T-helper 17 cell (primary cell): ENCODE measurements around the gene TSPAN9. TPM values are rescaled to one million over a fixed set of nuclear protein-coding genes. Genes with fewer than 3 reads are reported as not detected.

ENCODE experiments used
- ATAC-seq: fragments of 150-1000 bp; cut with Tn5 transposase; 2 replicates; pipeline ENCODE4 v1.10.0; 2021; ENCODE audit warnings: mild to moderate bottlenecking, moderate library complexity
- DNase-seq, 3 donors: peaks; one replicate each; pipeline versions ENCODE4 v3.0.0 to v3.0.0-alpha.2; 2020 to 2021
- H3K9me3 ChIP-seq: one replicate; pipeline ENCODE4 v1.7.0; 2013; ENCODE audit warnings: low read length, mild to moderate bottlenecking; ENCODE audit not compliant: control insufficient read depth, poor library complexity, severe bottlenecking
- H3K27ac Mint-ChIP-seq: one replicate; pipeline ENCODE4 v1.8.0; 2022; ENCODE audit warnings: mild to moderate bottlenecking, moderate library complexity, mixed read lengths
- H3K27me3 Mint-ChIP-seq: one replicate; pipeline ENCODE4 v1.8.0; 2022; ENCODE audit warnings: mixed read lengths
- H3K36me3 Mint-ChIP-seq: one replicate; pipeline ENCODE4 v1.8.0; 2022; ENCODE audit warnings: low read depth, mixed read lengths
- H3K4me1 Mint-ChIP-seq: one replicate; pipeline ENCODE4 v1.8.0; 2022; ENCODE audit warnings: mild to moderate bottlenecking, mixed read lengths
- H3K4me3 Mint-ChIP-seq: one replicate; pipeline ENCODE4 v1.8.0; 2022; ENCODE audit warnings: mild to moderate bottlenecking, moderate library complexity, mixed read lengths
- total RNA-seq, 4 donors: library from RNA in 2 of 4; stranded (reverse) in 2 of 4; gene quantifications; one replicate each; pipeline ENCODE4 v1.2.3 and lab custom pipeline; 2022 to 2026

Gene TSPAN9
- total RNA-seq, 2 donors from 2014 or later: 1.4 to 24.2 TPM

DNA sequence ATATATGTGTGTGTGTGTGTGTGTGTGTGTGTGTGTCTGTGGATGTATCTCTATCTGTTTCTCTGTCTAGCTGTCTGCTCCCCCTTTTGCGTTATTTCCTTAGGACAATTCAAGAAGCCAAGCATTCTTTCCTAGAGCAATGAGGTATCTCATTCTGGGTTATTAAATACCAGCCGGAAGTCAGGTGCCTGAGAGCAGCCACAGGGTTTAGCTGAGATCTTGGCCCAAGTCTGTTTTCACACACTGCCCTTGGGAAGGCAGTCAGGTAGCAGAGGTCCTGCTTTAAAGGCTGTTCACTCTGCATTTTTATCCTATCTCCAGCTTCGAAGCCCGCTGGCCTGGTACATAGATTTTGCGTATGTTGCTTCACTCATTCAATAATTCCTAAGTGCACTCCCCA lies 76.8 kb downstream of the TSPAN9 start:
- no peak for ATAC-seq
- Mint-ChIP-seq H3K4me1 (no peaks in the 10 kb centered on the region), H3K27me3 (peaks cover 48% of the 10 kb centered on the region), H3K27ac (no peak overlapping the region), H3K4me3 (no peak overlapping the region), H3K36me3 (no peaks in the 10 kb centered on the region)
- H3K9me3 ChIP-seq: no peaks in the 10 kb centered on the region
- no peak for DNase-seq

DNA sequence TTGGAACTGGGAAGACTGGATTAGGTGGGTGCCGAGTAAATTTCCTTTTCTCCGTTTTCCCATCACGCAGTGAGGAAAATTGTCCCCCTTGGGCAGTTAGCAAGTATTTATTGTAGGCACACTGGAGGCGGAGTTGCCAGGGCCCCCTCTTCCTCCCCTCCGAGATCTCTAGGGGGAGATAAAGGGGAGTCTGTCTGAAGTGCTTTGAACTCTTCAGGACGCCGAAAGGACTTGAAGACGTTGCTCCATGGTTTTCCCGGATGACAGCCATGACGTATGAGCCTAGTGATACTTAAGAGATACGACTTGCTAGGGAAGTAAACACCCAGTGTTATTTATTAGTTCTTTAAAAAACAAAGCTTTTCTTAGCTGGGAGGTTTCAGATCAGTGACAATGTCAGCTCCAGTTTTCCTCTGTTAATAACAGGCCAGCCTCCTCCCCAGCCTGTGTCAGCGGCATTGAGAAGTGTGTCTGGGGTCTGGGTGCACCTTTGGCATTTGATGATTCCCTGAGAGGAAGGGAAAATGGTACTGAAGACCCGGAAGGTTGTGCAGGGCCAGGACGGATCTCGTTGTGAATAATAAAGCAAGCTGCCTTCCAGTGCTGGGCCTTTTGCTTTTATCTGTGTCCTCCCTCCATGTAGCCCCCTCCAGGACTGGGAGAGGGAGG lies 78.7 kb downstream of the TSPAN9 start:
- H3K27ac Mint-ChIP-seq: no peak overlapping the region

DNA sequence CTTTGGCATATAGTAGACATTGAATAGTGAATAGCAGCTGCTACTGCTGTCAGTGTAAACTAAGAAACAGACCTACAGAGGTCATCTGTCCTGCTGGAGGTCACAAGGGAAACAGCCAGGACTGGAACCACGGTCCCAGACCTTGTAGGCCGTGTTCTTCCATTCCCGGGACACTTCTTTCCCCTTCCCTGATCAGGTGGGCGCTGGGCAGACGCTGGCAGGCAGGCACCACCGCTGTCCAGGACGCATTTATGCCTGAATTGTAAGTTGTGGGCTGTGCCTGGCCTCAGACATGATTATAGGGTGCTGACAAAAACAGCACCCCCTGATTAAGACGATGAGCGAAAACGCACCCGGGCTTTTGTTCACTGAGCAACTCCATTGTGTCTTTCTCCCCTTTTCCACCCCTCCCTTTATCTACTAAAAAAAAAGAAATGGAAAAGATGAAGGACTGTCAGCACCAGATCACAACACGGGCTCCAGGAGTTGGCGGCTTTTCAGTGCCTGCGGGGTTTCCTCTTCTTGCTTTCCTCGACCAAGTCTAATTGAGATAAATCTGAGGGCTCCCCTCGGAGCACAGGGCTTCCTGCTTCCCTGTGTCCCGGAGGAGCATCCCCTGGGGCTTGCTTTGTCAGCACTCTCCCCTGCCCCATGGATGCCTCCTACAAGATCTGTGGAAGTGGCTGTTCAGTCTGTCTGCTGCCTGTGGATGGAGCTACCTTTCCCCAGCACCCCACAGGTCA lies 80.6 kb downstream of the TSPAN9 start:
- Mint-ChIP-seq H3K4me3 (no peak overlapping the region), H3K36me3 (no peaks in the 10 kb centered on the region), H3K27me3 (peaks cover 32% of the 10 kb centered on the region), H3K27ac (no peak overlapping the region), H3K4me1 (no peaks in the 10 kb centered on the region)
- H3K9me3 ChIP-seq: no peaks in the 10 kb centered on the region
- DNase-seq (no peak), ATAC-seq (no peak)

More for the DNA sequence above, 78.7 kb downstream of the TSPAN9 start:
- no peak for DNase-seq
- Mint-ChIP-seq H3K4me3 (no peak overlapping the region), H3K36me3 (no peaks in the 10 kb centered on the region), H3K27me3 (peaks cover 34% of the 10 kb centered on the region), H3K4me1 (no peaks in the 10 kb centered on the region)
- ATAC-seq: no peak
- no peaks in the 10 kb centered on the region for H3K9me3 ChIP-seq

DNA sequence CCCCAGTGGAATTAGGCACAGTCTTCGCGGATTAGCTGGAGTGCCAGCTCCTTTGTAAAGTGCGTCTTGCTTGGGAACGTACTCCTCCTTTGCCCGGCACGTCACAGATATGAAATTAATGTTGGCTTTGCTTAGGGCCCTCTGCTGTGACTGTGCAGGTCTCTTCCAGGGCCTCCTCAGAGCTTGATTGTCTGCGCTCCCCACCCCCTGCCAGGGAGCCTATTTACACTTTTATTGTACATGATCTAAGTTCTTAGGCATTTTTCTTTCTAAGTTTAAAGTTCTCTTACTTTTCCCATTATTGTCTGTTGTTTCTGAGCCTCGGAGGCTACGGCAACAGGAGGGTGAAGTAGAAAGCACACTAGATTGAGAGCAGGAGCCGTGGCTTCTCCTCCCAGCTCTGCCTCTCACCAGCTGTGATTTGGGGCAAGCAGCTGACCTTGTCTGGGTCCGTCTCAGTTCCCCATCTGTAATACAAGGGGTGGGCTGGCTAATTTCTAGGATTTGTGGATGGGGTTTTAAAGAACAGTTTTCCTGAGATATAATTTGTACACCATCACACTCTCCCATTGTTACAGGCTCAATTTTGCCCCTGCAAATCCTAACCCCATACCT lies 81.8 kb downstream of the TSPAN9 start:
- no peak overlapping the region for H3K27ac Mint-ChIP-seq
- DNase-seq: no peak
- no peak for ATAC-seq

DNA sequence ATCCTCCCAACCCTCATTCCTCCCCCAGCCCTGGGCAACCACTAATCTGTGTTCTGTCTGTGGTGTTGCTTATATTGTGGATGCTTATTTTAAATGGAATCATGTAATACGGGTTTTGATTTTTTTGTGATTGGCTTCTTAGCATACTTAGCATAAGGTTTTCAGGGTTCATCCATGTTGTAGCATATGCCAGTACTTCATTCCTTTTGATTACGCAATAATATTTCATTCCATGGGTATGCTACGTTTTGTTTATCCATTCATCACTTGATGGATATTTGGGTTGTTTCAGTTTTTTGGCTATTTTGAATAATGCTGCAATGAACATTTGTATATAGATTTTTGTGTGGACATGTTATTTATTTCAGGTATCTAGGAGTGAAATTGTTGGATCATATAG lies 82.9 kb downstream of the TSPAN9 start:
- peaks cover 40% of the 10 kb centered on the region for H3K27me3 Mint-ChIP-seq
- H3K9me3 ChIP-seq: no peaks in the 10 kb centered on the region
- DNase-seq (no peak), ATAC-seq (no peak)
- H3K4me1 Mint-ChIP-seq: no peaks in the 10 kb centered on the region
- H3K27ac Mint-ChIP-seq: no peak overlapping the region
- no peaks in the 10 kb centered on the region for H3K36me3 Mint-ChIP-seq
- no peak overlapping the region for H3K4me3 Mint-ChIP-seq

More for the DNA sequence above, 81.8 kb downstream of the TSPAN9 start:
- Mint-ChIP-seq H3K4me3 (no peak overlapping the region), H3K4me1 (no peaks in the 10 kb centered on the region), H3K36me3 (no peaks in the 10 kb centered on the region), H3K27me3 (peaks cover 44% of the 10 kb centered on the region)
- no peaks in the 10 kb centered on the region for H3K9me3 ChIP-seq

DNA sequence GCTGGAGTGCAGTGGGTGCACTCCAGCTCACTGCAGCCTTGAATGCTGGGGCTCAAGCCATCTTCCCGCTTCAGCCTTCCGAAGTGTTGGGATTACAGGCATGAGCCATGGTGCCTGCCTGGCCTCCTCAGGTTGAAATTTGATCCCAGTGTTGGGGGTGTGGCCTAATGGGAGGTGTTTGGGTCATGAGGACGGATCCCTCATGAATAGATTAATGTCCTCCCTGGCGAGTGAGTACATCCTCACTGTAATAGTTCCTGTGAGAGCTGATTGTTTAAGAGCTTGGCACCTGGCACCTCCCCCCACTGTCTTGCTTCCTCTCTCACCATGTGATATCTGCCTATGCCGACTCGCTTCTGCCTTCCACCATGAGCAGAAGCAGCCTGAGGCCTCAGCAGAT lies 84.7 kb downstream of the TSPAN9 start:
- no peaks in the 10 kb centered on the region for H3K9me3 ChIP-seq
- no peaks in the 10 kb centered on the region for H3K4me1 Mint-ChIP-seq
- no peak overlapping the region for H3K4me3 Mint-ChIP-seq
- no peaks in the 10 kb centered on the region for H3K36me3 Mint-ChIP-seq
- H3K27ac Mint-ChIP-seq: no peak overlapping the region
- DNase-seq (no peak), ATAC-seq (no peak)
- H3K27me3 Mint-ChIP-seq: peaks cover 45% of the 10 kb centered on the region

DNA sequence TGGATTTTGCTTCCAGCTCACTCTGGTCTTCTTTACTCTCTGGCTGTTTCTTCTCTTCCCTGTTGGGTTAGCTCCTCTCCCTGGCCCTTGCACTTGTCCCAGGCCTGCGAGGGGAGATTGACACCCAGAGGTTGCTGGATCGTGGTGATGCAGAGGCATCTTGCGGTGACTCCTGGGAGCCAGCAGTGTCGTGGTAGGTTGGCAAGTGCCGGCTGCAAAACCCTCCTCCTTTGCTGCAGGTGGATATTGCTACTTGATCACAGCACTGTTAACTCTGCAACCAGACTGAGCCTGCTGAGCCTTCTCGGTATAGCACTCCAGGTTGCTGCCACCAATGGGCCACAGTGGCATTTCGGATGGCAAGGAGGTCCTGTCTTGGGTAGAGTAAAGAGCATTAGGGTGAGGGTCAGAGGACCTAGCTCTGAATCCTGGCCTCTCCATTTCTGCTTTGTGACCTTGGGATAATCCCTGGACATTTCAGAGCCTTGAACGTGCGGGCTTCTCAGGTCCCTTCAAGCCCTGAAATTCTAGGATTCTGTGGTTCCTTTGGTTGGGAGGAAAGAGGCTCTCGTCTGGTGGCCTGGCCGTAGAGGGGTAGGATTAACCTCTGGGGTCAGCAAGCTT lies 87.4 kb downstream of the TSPAN9 start:
- Mint-ChIP-seq H3K4me1 (peaks cover 4% of the 10 kb centered on the region), H3K27me3 (peaks cover 60% of the 10 kb centered on the region), H3K4me3 (no peak overlapping the region), H3K27ac (no peak overlapping the region), H3K36me3 (no peaks in the 10 kb centered on the region)
- no peaks in the 10 kb centered on the region for H3K9me3 ChIP-seq
- DNase-seq: no peak
- ATAC-seq: no peak

DNA sequence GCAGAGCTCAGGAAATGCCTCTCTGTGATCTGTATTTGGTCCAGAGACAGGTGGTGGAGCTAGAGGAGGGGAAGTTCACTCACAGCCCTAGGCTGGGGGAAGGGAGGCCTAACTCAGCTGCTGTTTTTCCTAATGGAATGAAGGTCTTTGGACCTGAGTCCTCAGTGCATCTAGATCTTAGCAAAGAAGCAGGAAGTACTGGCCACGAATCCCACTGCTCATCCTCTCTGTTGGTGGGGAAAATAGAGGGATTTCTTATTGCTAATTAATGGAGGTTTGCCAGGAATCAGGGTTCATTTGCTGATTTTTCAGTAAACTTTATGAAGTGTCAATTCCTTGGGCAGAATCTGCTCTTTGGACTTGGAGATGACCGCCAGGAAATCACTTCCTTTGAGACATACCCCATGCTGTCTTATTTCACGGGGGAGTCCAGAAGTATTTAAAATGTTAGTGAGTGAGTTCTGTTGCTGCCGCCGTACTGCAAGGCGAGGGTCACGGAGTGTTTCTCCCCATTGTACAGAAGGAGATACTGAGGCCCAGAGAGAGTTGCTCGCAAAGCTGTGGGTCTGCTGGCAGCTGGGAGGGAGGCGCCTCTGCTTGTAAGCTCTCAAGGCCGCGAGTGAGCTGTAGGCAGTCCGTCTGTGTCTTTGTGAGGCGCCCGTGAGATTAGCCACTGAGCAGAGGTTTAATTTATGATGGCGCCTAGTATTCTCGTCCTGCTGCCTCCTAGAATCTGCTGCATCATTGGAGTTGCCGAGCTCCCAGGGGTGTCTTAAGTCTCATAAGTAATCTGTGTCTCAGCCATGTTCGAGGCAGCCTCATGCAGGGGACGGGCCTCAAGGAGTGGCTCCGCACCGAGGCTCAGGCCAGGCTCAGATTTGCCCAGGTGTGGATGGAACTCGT lies 88.2 kb downstream of the TSPAN9 start:
- Mint-ChIP-seq H3K4me3 (no peak overlapping the region), H3K27me3 (peaks cover 67% of the 10 kb centered on the region), H3K36me3 (no peaks in the 10 kb centered on the region), H3K27ac (no peak overlapping the region), H3K4me1 (peaks cover 4% of the 10 kb centered on the region)
- no peak for DNase-seq
- no peak for ATAC-seq
- H3K9me3 ChIP-seq: no peaks in the 10 kb centered on the region

DNA sequence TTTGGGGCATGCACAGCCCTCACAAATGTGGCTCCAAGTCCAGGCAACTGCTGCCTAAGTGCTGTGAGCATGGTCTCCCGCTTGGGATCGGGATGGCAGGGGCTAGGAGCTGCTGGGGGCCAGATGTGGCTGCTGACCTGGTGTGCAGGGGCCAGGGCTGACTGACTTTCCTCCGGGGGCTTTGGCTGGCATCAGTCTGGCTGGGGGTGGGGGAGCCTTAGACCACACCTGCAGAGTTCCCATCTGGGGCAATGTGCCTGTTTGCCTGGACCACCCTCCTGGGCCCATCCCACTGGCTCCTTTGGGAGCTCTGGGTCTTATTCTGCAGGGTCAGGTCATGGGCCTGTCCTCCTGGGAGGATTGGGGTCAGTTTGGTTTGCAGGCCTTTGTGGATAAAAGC lies 90.5 kb downstream of the TSPAN9 start:
- DNase-seq: no peak
- H3K4me3 Mint-ChIP-seq: no peak overlapping the region
- no peaks in the 10 kb centered on the region for H3K36me3 Mint-ChIP-seq
- peaks cover 7% of the 10 kb centered on the region for H3K4me1 Mint-ChIP-seq
- H3K9me3 ChIP-seq: no peaks in the 10 kb centered on the region
- peaks cover 72% of the 10 kb centered on the region for H3K27me3 Mint-ChIP-seq
- ATAC-seq: no peak
- no peak overlapping the region for H3K27ac Mint-ChIP-seq

DNA sequence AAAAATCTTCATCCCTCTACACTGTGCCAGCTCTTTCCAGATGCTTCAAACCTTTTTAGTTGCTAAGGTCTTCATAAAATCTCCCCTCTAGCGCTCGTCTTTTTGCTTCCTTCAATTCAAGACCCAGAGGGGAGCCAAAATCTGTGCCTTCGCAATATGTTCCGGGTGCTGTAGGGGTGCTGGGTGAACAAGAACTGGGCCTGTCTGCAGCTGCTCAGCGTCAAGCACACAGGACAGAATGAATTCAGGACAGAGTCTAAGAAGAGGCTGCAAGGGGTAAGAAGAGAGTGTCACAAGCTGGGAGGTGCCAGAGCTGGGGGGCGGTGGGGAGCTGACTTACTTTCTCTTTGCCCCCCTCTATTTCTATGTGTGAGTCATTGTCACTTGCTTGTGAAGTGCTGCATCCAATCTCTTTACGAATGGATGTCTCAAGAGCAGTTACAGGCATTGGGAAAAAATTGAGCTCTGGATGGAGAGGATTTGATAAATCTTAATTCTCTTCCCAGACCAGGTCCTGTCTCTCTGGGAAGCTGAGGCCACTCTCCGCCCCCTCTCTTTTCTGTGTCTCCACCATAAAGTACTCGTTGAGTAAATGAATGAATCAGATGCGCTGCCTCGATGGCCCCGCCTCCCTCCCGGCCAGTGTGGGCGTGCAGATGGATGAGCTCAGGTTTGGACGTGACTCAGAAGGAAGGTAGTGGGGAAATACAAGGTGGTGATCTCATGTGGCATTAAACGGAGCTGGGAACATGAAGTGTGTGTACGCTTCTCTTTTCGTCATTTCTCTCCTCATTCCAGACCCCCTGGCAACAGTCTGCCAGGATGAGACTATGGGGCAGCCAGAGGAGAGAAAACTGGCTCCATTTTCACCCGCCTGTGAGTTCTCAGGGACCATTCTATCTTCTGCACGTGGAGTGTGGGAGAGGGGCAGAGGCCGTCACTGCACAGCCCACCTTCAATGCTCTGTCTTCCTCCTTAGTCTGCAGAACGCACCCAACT lies 91.3 kb downstream of the TSPAN9 start:
- no peak for ATAC-seq
- H3K36me3 Mint-ChIP-seq: no peaks in the 10 kb centered on the region
- H3K4me3 Mint-ChIP-seq: no peak overlapping the region
- H3K27me3 Mint-ChIP-seq: peaks cover 68% of the 10 kb centered on the region
- DNase-seq: no peak
- H3K9me3 ChIP-seq: no peaks in the 10 kb centered on the region
- no peak overlapping the region for H3K27ac Mint-ChIP-seq
- H3K4me1 Mint-ChIP-seq: peaks cover 9% of the 10 kb centered on the region

DNA sequence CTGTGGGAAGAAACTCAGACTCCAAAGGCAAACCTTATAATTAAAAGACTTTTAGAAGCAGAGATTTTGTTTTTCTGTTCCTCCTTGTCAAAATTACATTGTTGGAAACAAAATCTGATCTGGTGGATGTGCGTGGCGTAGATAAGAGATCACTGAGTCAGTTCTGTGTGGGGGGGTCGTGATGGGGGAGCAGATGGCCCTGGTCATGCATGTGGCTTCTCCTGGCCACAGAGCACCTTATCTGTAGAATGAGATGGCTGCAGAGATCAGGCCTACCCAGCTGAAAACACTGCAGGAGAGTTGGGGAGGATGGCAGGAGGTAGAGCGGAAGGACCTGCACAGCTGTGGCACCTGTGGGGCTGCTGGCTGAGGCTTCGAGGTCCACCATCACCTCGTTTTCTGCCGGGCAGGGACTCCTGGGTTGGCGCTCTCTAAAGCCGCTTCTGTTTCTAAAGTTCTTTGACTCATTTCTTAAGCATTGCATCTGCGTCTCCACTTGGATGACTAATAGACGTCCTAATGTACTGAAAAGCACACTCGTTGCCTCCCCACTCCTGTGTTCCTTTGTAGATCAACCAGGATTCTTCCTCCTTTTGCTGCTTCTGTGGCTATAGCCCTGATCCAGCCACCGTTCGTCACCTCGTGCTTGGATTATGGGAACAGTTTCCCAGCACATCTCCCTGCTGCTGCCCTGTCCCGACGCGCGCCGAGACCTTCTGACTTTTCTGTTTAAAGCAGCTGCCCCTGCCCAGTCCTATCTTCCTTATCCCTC lies 93.4 kb downstream of the TSPAN9 start:
- Mint-ChIP-seq H3K36me3 (no peaks in the 10 kb centered on the region), H3K4me3 (no peak overlapping the region), H3K4me1 (peaks cover 11% of the 10 kb centered on the region), H3K27me3 (peaks cover 64% of the 10 kb centered on the region), H3K27ac (no peak overlapping the region)
- ATAC-seq: no peak
- H3K9me3 ChIP-seq: no peaks in the 10 kb centered on the region
- no peak for DNase-seq
